NCI-H345 treated with DMSO at 0.1 percent for 48 hours (cell line): ENCODE results near the gene CHD5.

ENCODE experiments used
- DNase-seq: peaks from one replicate; lab custom pipeline; 2025; ENCODE audit not compliant: unreplicated experiment; lab: John Stamatoyannopoulos, UW

Gene CHD5

GRCh38 chr1:6117064-6117463 is 63.1 kb downstream of the CHD5 start:
- no peak for DNase-seq

GRCh38 chr1:6116137-6116536 is 64.0 kb downstream of the CHD5 start:
- no peak for DNase-seq

- DNase-seq: no peak
These were observed 66.4 kb downstream of the CHD5 start for GRCh38 chr1:6113745-6114144.

GRCh38 chr1:6113116-6113515 is 67.0 kb downstream of the CHD5 start:
- no peak for DNase-seq

GRCh38 chr1:6112690-6113005 is 67.5 kb downstream of the CHD5 start:
- DNase-seq: no peak

DNA sequence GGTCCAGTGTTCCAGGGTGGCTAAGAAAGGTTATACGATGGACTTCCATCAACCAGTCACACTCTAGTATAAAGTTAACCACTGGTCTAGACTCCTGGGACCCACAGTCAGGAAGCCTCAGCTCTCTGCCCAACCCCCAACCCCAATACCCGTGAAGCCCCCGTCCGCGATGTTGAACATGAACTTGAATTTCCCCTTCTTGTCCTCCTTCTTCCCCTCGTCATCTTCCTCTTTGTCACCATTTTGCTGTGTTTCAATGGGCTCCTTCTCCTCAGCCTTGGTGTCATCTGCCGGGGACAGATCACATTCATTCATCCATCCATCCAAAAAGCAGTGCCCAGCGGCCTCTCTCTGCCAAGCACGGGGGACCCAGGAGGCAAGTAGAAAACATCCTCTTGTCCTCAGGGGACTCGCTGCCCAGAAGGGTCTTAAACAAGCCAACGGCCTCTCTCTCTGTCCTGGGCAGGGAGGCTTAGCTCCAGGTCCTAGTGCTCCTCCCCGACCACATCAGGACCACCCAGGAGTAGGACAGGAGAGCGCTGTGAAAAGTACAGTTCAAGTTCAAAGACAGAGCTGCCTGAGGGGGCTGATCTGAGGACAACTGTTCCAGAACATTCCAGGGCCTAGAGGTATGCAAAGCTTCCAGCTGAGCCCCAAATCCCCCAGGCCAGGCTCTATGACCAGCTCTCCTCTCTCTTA is 68.0 kb downstream of the CHD5 start:
- no peak for DNase-seq

DNA sequence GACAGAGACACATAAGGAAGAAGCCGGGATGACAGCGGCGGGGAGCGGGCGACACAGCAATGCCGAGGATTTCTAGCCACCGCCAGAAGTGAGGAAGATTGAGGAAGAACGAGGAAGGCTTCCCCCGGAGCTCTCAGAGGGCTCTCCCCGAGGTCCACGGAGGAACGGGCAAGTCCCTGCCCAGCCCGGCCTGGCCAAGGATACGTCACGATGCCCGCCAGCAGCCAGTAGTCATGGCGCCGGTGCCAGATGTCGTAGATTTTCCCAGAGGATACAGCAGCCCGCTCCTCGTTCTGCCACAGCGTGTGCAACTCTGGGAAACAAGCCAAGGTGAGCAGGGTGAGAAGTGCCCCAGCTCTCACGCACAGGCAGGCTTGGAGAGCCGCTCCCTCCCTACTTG is 68.5 kb downstream of the CHD5 start:
- peak; percentile 91 for DNase-seq

DNA sequence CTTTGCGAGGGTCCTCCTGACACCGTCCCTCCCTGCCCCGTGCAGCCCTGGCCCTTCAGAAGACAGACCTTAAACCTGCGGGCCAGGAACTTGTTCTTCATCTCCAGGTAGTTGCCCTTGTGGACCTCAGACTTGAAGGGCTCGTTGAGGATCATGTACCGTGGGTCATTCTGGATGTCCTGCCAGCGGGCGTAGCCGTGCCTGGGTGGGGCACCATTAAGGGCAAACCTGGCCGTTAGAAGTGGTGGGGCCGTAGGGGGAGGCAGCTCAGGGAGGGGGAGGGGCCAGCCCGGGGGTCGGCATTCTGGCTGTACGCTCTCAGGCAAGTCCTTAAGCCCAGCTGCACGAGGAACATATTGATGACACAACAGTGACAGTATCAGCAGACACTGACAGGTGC is 69.8 kb downstream of the CHD5 start:
- DNase-seq: no peak

- DNase-seq: no peak
These were observed 70.4 kb downstream of the CHD5 start for GRCh38 chr1:6109688-6110087.

- DNase-seq: peak; percentile 81
These were observed 71.0 kb downstream of the CHD5 start for GRCh38 chr1:6108937-6109614.

DNA sequence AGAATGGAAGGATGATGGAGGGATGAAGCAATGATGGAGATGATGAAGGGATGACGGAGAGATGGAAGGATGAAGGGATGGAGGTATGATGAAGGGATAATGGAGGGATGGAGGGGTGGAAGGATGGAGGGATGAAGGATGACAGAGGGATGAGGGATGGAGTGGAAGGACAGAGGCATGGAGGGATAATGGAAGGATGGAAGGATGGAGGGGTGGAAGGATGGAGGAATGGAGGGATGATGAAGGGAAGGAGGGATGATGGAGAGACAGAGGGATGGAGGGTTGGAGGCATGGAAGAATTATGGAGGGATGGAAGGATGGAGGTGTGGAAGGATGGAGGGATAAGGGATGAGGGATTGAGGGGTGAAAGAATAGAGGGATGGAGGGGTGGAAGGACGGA is 71.6 kb downstream of the CHD5 start:
- DNase-seq: no peak

- no peak for DNase-seq
These were observed 72.4 kb downstream of the CHD5 start for GRCh38 chr1:6107409-6108356.

DNA sequence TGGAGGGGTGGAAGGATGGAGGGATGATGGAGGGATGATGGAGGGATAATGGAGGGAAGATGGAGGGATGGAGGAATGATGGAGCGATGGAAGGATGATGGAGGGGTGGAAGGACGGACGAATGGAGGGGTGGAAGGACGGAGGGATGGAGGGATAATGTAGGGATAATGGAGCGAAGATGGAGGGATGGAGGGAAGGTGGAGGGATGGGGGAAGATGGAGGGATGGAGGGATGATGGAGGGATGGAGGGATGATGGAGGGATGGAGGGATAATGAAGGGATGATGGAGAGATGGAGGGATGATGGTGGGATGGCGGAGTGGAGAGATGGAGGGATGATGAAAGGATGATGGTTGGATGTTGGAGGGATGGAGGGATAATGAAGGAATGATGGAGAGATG is 73.1 kb downstream of the CHD5 start:
- no peak for DNase-seq

DNA sequence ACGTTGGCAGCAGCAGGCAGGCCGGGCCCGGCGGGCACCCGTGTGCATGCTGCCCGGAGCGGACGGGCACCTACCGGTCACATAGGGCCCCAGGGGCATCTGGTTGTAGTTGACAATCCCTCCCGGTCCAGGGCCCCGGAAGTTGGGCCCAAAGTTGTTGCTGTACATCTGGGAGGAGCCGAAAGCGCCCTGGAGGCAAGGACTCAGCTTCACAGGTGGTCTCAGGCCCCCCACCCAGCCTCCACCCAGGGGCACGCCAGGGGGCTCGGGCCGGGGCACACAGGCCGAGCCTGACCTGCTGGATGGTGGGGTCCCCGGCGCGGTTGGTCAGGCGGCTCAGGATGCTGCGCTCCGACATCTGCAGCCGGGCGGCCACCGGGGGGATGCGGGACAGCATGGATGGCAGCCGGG is 73.8 kb downstream of the CHD5 start:
- no peak for DNase-seq

DNA sequence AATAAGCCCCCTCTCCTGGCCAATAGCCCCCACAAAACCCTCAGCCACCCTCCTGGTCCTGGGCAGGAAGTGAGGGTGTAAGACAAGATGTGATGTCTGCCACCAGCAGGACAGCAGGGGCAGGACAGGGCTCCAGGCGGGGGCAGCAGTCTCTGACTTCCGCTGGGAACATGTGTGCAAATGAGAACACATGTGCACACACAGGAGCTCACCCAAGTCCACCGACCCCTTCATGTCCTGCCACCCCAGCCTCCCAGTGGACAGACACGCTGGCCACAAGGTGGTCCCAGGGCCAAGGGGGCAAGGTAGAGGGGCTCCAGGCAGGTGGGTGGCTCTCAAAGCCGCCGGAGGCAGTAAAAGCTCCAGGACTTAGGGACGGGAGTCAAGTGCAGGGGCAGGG is 74.4 kb downstream of the CHD5 start:
- no peak for DNase-seq

DNA sequence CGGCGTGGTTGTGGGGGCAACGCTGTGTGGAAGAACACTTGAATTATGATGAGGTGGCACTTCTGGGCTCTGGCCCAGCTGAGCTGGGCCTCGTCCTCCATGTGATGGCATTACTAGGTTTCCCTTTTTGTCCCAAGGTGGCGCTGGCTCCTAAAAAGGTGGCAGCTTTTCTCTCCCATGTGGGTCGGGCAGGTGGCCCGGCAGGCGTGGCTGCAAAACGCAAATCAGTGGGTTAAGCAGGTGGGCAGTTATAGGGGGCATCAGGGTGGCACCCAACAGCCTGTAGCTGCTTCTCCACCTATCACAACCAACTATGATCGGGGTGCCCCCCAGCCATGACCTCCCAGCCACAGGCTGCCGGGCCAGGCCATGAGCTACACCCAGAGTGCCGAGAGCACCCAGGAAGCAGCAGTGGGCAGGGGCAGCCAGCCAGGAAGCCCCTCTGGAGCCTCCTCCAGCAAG is 74.9 kb downstream of the CHD5 start:
- no peak for DNase-seq

GRCh38 chr1:6104631-6105030 is 75.5 kb downstream of the CHD5 start:
- DNase-seq: no peak

DNA sequence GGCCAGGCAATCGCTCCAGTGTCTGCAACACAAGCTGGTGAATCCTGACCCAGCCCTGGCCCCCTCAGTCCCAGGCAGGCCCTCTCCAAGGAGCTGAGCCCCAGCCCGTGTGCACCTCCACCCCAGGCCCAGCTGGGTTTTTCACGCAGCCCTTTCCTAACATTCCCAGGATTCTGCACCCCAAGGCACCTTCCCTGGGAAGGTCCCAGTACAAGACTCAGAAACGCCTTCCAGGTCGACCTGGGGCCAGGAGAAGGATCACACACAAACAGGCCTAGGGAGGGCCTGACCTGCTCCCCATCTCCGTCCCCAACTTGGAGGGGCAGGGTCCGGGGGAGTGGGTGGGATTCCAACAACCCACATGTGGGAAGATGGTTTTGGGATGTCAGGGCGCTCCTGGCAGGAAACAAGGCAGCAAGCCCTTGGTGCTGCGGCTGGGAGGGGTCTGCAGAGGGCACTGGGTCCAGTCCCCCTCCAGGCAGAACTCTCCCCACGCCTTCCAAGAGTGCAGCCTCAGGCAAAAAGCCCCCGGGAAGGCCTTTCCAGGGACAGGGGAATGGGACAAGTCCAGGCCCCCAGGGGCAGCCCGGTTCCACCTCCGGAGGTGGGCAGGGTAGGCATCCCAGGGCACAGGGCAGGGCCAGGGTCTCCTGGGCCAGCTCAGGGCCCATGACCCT is 76.1 kb downstream of the CHD5 start:
- no peak for DNase-seq

DNA sequence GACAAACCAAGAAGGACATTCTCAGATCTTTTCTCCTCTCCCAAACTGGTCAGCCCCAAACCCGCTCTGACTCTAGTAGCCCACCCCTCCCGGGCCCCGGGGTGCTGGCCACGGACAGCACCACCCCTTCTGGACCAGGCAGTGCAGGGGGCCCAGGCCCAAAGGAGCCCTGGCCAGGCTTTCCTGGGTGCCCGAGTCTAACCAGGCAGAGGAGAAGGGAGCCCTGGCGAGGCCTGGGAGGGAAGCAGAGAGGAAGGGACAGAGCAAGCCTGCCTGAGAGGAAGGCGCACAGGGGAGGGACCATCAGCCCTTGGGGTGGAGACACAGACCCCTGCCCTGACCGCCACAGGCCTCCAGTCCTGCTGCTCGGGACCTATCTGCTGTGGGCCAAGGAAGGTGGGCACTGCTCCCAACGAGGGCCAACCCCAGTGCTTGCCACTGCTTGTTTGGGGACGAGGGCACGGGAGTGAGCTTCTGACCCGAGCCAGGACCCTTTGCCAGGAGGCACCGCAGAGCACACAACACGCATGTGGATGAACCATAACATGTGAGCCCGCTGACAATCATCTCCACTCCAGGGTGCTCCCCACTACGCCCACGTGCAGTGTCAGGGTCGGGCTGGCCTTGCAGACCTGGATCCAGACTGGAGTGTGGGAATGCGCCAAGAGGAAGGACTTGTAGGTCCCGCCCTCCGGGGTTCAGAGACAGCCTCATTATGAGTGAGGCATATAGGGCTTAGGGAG is 76.8 kb downstream of the CHD5 start:
- no peak for DNase-seq

- DNase-seq: no peak
These were observed 77.6 kb downstream of the CHD5 start for GRCh38 chr1:6102532-6102845.
